AG09309 (cell line): Measurements from ENCODE around the gene PARP14.
A peak's percentile ranks its signal among the peaks of the same experiment; 100 is the strongest.

Experiments
- DNase-seq: peaks from one replicate; pipeline ENCODE4 v3.0.0-alpha.2; 2010; ENCODE audit warnings: low read depth
- H3K4me3 ChIP-seq: 2 replicates; pipeline ENCODE4 v1.5.1; 2011; ENCODE audit warnings: mild to moderate bottlenecking, low read depth, low read length, moderate library complexity; ENCODE audit not compliant: control insufficient read depth
- CTCF ChIP-seq: IDR thresholded peaks from 2 replicates; pipeline ENCODE4 v1.5.1; 2011; ENCODE audit warnings: mild to moderate bottlenecking, low read depth, low read length, inconsistent platforms; ENCODE audit not compliant: insufficient read depth, control insufficient read depth; ENCODE audit errors: missing control alignments

PARP14 gene

GRCh38 chr3:122671553-122671952 is 9.1 kb upstream of the PARP14 start:
- no peak overlapping the region for H3K4me3 ChIP-seq
- no peak for DNase-seq
- TF ChIP-seq CTCF = no peak

GRCh38 chr3:122674339-122674738 is 6.3 kb upstream of the PARP14 start:
- TF ChIP-seq CTCF = no peak
- no peak overlapping the region for H3K4me3 ChIP-seq
- no peak for DNase-seq

GRCh38 chr3:122676759-122677158 is 3.9 kb upstream of the PARP14 start:
- no peak for TF ChIP-seq CTCF
- H3K4me3 ChIP-seq = no peak overlapping the region
- peak; percentile 18 for DNase-seq

- TF ChIP-seq CTCF = no peak
- no peak overlapping the region for H3K4me3 ChIP-seq
- DNase-seq = no peak
Measured at GRCh38 chr3:122677216-122677615, 3.4 kb upstream of the PARP14 start.

DNA sequence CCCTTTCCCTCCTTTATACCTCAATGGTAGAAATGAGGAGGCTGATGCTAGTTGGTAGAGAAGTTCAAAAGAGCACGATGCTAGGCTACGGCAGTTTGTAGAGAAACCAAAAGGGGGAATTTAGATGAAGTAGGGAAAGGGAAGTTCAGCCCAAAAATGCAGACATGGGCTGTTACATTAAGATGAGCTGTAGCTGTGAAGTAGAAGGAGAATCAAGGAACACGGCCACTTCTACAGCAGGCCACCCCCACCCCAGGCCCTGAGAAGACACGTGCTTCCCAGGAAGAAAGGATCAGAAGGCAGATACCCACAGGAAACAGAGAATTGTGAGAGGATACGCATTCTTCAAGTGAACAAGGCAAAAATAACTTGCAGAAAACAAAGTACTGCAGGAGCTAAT is 2.1 kb upstream of the PARP14 start:
- DNase-seq = no peak
- TF ChIP-seq CTCF = no peak
- H3K4me3 ChIP-seq = no peak overlapping the region

- peak overlapping the region; percentile 23 for H3K4me3 ChIP-seq
- peak; percentile 86 for TF ChIP-seq CTCF
- DNase-seq = peak; percentile 33
Measured at GRCh38 chr3:122679085-122679881, 1.4 kb upstream of the PARP14 start.
